Middle frontal gyrus (tissue), 1 donor: ENCODE results near the gene ETV3.
A peak's percentile ranks its signal among the peaks of the same experiment; 100 is the strongest.
"Not testable (repeated sequence)": the region's sequence is repeated elsewhere in the genome, so short reads cannot be mapped to it uniquely, and the experiment has no call there.

Experiments used
- DNase-seq: peaks from one replicate; pipeline ENCODE4 v3.0.0-alpha.2; 2015; ENCODE audit warnings: low spot score; ENCODE audit errors: extremely low spot score

ETV3 gene

GRCh38 chr1:157138220-157139051, at the start of gene ETV3:
ETV3 (minus strand) TSS chr1:157138395; CDS start chr1:157136352, 2,043 bp downstream.
- peak; percentile 64 for DNase-seq

GRCh38 chr1:157186281-157186992, 48.2 kb upstream of the ETV3 start:
- no peak for DNase-seq

- DNase-seq = no peak
Measured at GRCh38 chr1:157183870-157184269, 45.7 kb upstream of the ETV3 start.

GRCh38 chr1:157182371-157182770, 44.2 kb upstream of the ETV3 start:
- not testable (repeated sequence) for DNase-seq

- no peak for DNase-seq
Measured at GRCh38 chr1:157181790-157182189, 43.6 kb upstream of the ETV3 start.

- no peak for DNase-seq
Measured at GRCh38 chr1:157181258-157181657, 43.1 kb upstream of the ETV3 start.

- no peak for DNase-seq
Measured at GRCh38 chr1:157178490-157178889, 40.3 kb upstream of the ETV3 start.

GRCh38 chr1:157177733-157178394, 39.7 kb upstream of the ETV3 start:
- no peak for DNase-seq

GRCh38 chr1:157176591-157177121, 38.5 kb upstream of the ETV3 start:
- DNase-seq = no peak

GRCh38 chr1:157176016-157176415, 37.8 kb upstream of the ETV3 start:
- DNase-seq = no peak

GRCh38 chr1:157173900-157174410, 35.8 kb upstream of the ETV3 start:
- no peak for DNase-seq

GRCh38 chr1:157173241-157173640, 35.0 kb upstream of the ETV3 start:
- DNase-seq = not testable (repeated sequence)

GRCh38 chr1:157172591-157172990, 34.4 kb upstream of the ETV3 start:
- not testable (repeated sequence) for DNase-seq

GRCh38 chr1:157171903-157172503, 33.8 kb upstream of the ETV3 start:
- not testable (repeated sequence) for DNase-seq

GRCh38 chr1:157170677-157171515, 32.7 kb upstream of the ETV3 start:
- DNase-seq = no peak

- DNase-seq = no peak
Measured at GRCh38 chr1:157168015-157168414, 29.8 kb upstream of the ETV3 start.

- DNase-seq = no peak
Measured at GRCh38 chr1:157167437-157167836, 29.2 kb upstream of the ETV3 start.

- no peak for DNase-seq
Measured at GRCh38 chr1:157166590-157166989, 28.4 kb upstream of the ETV3 start.

- DNase-seq = no peak
Measured at GRCh38 chr1:157163273-157164127, 25.3 kb upstream of the ETV3 start.
